HepG2 (cell line): Measurements from ENCODE around the gene FOXK2. TPM values are rescaled to one million over a fixed set of nuclear protein-coding genes. Genes with fewer than 3 reads are reported as not detected.

Source experiments
- MAFK ChIP-seq, 2 experiments: IDR thresholded peaks in 1 of 2; conservative IDR thresholded peaks in 1 of 2; 2 replicates each; pipeline ENCODE4 v1.6.1; 2011; ENCODE audit warnings: improper control_type of control experiment in 2 of 2, low read length in 2 of 2
- MTA3 ChIP-seq: sonication (generic); formaldehyde crosslinking; IDR thresholded peaks from 2 replicates; pipeline ENCODE4 v1.4.0; 2020; ENCODE audit warnings: missing genetic modification reagents
- ZNF235 ChIP-seq: sonication (generic); formaldehyde crosslinking; IDR thresholded peaks from 2 replicates; pipeline ENCODE4 v1.8.1; 2023; ENCODE audit warnings: mild to moderate bottlenecking, missing genetic modification reagents, borderline replicate concordance
- ZNF556 ChIP-seq: sonication (generic); formaldehyde crosslinking; IDR thresholded peaks from 2 replicates; pipeline ENCODE4 v1.4.0; 2020; ENCODE audit warnings: mild to moderate bottlenecking, missing genetic modification reagents, borderline replicate concordance
- ZNF619 ChIP-seq: sonication (generic); formaldehyde crosslinking; IDR thresholded peaks from 2 replicates; pipeline ENCODE4 v1.4.0; 2020; ENCODE audit warnings: mild to moderate bottlenecking, missing genetic modification reagents
- polyA plus RNA-seq, 8 experiments: library from polyadenylated mRNA; depleted of rRNA in 3 of 8; stranded (reverse) in 7 of 8; unstranded in 1 of 8; fragments of >200 nt; fragmentation: Illumina TruSeq in 4 of 8; extraction: Trizol in 4 of 8; gene quantifications; 2 replicates each; pipeline versions ENCODE4 v1.2.1 to v1.2.3, GENCODE V29; 2011 to 2016; ENCODE audit warnings: low read depth in 4 of 8, missing spikeins in 1 of 8, mixed read lengths in 1 of 8; ENCODE audit not compliant: insufficient read depth in 1 of 8
- total RNA-seq, 5 experiments: library from RNA; depleted of rRNA; stranded (reverse); fragments of >200 nt; fragmentation: Illumina TruSeq; extraction: Trizol; gene quantifications; 2 replicates each; pipeline ENCODE4 v1.2.3, GENCODE V29; 2016; ENCODE audit warnings: low read depth in 1 of 5
- TF ChIP-seq, protein P1 (sequence below): sonication (generic); formaldehyde crosslinking; IDR thresholded peaks from 2 replicates; pipeline ENCODE4 v1.5.0; 2020; ENCODE audit warnings: mild to moderate bottlenecking, missing genetic modification reagents, borderline replicate concordance

FOXK2 gene
- total and polyA plus RNA-seq, 2 of the 13 experiments (the other 11 are each of a cell fraction or from before 2014, with no cell fraction given): 67.1 to 67.2 TPM

DNA sequence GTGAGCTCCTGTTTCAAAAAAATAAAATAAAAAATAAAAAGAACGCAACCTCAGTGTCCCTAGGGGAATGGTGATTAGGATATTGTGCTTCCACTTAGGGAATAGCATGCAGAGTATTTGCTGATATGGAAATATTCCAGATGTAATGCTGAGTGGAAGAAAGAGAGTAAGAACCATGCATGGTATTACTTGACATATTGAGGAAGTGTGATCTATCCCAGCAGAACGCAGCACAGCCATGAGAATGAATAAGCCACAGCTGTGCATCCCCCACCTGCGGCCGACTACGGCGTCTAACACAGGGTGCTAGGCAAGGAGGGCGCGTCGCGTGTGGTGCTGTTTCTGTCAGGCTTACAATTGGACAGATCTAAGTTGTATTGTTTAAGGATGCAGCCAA, 49.5 kb downstream of the FOXK2 start (continued):
- TF ChIP-seq MAFK (conservative IDR thresholded peaks at IDR 0.05 in 1 of 2, IDR thresholded peaks at IDR 0.05 in 1 of 2; ENCODE audit: low read length in 2 of 2): peak; percentile 58 to 66; a peak in 3 of 4 replicates
- TF ChIP-seq MTA3: no peak
- TF ChIP-seq ZNF235 (CRISPR knock-in tag): 0 out of 2 replicates have a peak, but pooled peaks have one; percentile 16
- TF ChIP-seq ZNF619 (CRISPR knock-in tag): no peak
- TF ChIP-seq, protein P1, sequence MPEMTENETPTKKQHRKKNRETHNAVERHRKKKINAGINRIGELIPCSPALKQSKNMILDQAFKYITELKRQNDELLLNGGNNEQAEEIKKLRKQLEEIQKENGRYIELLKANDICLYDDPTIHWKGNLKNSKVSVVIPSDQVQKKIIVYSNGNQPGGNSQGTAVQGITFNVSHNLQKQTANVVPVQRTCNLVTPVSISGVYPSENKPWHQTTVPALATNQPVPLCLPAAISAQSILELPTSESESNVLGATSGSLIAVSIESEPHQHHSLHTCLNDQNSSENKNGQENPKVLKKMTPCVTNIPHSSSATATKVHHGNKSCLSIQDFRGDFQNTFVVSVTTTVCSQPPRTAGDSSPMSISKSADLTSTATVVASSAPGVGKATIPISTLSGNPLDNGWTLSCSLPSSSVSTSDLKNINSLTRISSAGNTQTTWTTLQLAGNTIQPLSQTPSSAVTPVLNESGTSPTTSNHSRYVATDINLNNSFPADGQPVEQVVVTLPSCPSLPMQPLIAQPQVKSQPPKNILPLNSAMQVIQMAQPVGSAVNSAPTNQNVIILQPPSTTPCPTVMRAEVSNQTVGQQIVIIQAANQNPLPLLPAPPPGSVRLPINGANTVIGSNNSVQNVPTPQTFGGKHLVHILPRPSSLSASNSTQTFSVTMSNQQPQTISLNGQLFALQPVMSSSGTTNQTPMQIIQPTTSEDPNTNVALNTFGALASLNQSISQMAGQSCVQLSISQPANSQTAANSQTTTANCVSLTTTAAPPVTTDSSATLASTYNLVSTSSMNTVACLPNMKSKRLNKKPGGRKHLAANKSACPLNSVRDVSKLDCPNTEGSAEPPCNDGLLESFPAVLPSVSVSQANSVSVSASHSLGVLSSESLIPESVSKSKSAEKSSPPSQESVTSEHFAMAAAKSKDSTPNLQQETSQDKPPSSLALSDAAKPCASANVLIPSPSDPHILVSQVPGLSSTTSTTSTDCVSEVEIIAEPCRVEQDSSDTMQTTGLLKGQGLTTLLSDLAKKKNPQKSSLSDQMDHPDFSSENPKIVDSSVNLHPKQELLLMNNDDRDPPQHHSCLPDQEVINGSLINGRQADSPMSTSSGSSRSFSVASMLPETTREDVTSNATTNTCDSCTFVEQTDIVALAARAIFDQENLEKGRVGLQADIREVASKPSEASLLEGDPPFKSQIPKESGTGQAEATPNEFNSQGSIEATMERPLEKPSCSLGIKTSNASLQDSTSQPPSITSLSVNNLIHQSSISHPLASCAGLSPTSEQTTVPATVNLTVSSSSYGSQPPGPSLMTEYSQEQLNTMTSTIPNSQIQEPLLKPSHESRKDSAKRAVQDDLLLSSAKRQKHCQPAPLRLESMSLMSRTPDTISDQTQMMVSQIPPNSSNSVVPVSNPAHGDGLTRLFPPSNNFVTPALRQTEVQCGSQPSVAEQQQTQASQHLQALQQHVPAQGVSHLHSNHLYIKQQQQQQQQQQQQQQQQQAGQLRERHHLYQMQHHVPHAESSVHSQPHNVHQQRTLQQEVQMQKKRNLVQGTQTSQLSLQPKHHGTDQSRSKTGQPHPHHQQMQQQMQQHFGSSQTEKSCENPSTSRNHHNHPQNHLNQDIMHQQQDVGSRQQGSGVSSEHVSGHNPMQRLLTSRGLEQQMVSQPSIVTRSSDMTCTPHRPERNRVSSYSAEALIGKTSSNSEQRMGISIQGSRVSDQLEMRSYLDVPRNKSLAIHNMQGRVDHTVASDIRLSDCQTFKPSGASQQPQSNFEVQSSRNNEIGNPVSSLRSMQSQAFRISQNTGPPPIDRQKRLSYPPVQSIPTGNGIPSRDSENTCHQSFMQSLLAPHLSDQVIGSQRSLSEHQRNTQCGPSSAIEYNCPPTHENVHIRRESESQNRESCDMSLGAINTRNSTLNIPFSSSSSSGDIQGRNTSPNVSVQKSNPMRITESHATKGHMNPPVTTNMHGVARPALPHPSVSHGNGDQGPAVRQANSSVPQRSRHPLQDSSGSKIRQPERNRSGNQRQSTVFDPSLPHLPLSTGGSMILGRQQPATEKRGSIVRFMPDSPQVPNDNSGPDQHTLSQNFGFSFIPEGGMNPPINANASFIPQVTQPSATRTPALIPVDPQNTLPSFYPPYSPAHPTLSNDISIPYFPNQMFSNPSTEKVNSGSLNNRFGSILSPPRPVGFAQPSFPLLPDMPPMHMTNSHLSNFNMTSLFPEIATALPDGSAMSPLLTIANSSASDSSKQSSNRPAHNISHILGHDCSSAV (CRISPR knock-in tag): 0 out of 2 replicates have a peak, but pooled peaks have one; percentile 59
- TF ChIP-seq ZNF556 (CRISPR knock-in tag): no peak
